Renal pelvis (tissue), 4 donors: ENCODE measurements around the gene IP6K3. TPM values are rescaled to one million over a fixed set of nuclear protein-coding genes. Genes with fewer than 3 reads are reported as not detected.

Experiments used
- DNase-seq: peaks from one replicate; pipeline ENCODE4 v3.0.0-alpha.2; 2013
- polyA plus RNA-seq, 3 donors: library from polyadenylated mRNA; unstranded; fragments of 120-200 nt; gene quantifications; one replicate each; pipeline ENCODE4 v1.2.1, GENCODE V29; 2013; ENCODE audit not compliant: insufficient read length in 3 of 3

IP6K3 gene
- polyA plus RNA-seq, 3 donors: 0.83 to 1.1 (median 0.83) TPM

DNA sequence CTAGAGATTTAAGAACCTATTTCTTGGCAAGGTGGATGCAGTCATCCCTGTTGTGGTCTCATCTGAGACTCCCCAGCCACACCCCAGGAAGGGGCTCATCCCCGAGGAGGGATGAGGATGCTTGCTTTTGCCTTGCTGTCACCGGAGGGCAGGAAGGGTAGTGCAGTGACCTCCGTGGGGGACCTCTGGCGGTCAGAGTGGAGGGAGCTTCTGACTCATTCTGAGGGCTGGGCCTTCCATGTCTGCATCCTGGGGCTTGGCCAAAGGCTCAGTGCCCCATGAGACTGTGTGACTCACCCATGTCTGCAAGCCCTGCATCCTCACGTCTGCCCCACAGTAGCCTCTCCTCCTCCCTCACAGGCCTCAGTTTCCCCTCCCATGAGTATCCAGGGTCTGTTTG is 73.9 kb downstream of the IP6K3 start:
- DNase-seq: no peak

DNA sequence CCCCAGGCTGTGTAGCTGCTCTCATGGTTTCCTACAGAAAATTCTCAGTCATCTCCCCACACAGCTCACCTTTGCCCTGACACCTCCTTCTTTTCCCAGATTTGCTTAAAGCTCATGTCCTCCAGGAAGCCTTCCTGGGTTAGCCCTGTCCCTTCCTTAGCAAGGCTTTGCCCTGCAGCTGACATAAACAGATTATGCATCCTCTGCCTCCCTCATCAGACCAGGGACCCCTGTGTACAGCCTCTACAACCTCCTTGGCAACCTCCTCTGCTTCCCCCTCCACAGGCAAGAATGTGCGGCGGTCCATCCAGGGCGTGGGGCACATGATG is 75.0 kb downstream of the IP6K3 start:
- no peak for DNase-seq

Other genes with a start within 250 kb of the IP6K3 start
- 10 to 100 TPM; 22.5 to 26.1 (median 25.3) TPM for gene BAK1, start 166.6 kb downstream of the IP6K3 start, polyA plus RNA-seq
- 1 to 10 TPM; 8.2 to 9.1 (median 8.2) TPM for gene ITPR3, start 125.6 kb downstream of the IP6K3 start, polyA plus RNA-seq
- gene UQCC2, start 35.2 kb downstream of the IP6K3 start, polyA plus RNA-seq: 10 to 100 TPM; 67.0 to 76.0 (median 71.1) TPM
- 10 to 100 TPM; 67.7 to 87.9 (median 81.1) TPM for gene LEMD2, start 42.2 kb upstream of the IP6K3 start, polyA plus RNA-seq
- 1 to 10 TPM; 1.4 to 1.9 (median 1.4) TPM for gene MLN, start 57.1 kb upstream of the IP6K3 start, polyA plus RNA-seq